PFSK-1 (cell line): Measurements from ENCODE around the gene CTH.

Source experiments
- FOXP2 ChIP-seq: optimal IDR thresholded peaks from 2 replicates; pipeline ENCODE3; 2011; ENCODE audit warnings: borderline replicate concordance, control low read depth, inconsistent platforms; ENCODE audit not compliant: insufficient read depth; ENCODE audit errors: extremely low read length, extremely low read depth
- POLR2AphosphoS5 ChIP-seq: IDR thresholded peaks from 2 replicates; pipeline ENCODE4 v1.6.1; 2012; ENCODE audit warnings: low read depth, mild to moderate bottlenecking, control low read depth, low read length, moderate library complexity
- SIN3A ChIP-seq: IDR thresholded peaks from 2 replicates; pipeline ENCODE4 v1.6.1; 2012; ENCODE audit warnings: mild to moderate bottlenecking, low read length, moderate library complexity, borderline replicate concordance; ENCODE audit not compliant: insufficient read depth
- TAF1 ChIP-seq: IDR thresholded peaks from 2 replicates; pipeline ENCODE4 v1.6.1; 2012; ENCODE audit warnings: low read length, control low read depth, borderline replicate concordance; ENCODE audit not compliant: insufficient read depth
- TF ChIP-seq, protein P1 (sequence below), 2 experiments: IDR thresholded peaks; 2 replicates each; pipeline versions ENCODE4 v1.6.1 to v1.8.0; 2011 to 2012; ENCODE audit warnings: low read depth in 2 of 2, low read length in 2 of 2, control low read depth in 1 of 2, inconsistent platforms in 1 of 2, mild to moderate bottlenecking in 1 of 2, moderate library complexity in 1 of 2; ENCODE audit not compliant: insufficient read depth in 1 of 2

- TF ChIP-seq, protein P1, sequence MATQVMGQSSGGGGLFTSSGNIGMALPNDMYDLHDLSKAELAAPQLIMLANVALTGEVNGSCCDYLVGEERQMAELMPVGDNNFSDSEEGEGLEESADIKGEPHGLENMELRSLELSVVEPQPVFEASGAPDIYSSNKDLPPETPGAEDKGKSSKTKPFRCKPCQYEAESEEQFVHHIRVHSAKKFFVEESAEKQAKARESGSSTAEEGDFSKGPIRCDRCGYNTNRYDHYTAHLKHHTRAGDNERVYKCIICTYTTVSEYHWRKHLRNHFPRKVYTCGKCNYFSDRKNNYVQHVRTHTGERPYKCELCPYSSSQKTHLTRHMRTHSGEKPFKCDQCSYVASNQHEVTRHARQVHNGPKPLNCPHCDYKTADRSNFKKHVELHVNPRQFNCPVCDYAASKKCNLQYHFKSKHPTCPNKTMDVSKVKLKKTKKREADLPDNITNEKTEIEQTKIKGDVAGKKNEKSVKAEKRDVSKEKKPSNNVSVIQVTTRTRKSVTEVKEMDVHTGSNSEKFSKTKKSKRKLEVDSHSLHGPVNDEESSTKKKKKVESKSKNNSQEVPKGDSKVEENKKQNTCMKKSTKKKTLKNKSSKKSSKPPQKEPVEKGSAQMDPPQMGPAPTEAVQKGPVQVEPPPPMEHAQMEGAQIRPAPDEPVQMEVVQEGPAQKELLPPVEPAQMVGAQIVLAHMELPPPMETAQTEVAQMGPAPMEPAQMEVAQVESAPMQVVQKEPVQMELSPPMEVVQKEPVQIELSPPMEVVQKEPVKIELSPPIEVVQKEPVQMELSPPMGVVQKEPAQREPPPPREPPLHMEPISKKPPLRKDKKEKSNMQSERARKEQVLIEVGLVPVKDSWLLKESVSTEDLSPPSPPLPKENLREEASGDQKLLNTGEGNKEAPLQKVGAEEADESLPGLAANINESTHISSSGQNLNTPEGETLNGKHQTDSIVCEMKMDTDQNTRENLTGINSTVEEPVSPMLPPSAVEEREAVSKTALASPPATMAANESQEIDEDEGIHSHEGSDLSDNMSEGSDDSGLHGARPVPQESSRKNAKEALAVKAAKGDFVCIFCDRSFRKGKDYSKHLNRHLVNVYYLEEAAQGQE (IDR thresholded peaks at IDR 0.05; ENCODE audit: insufficient read depth in 1 of 2, low read depth in 2 of 2, low read length in 2 of 2) = no peak
- TF ChIP-seq TAF1 (no peak), POLR2AphosphoS5 (no peak), SIN3A (no peak), FOXP2 (no peak)
These were observed 20.8 kb downstream of the CTH start for GRCh38 chr1:70431874-70432273.
